Vagina (tissue), 2 donors: ENCODE data around the gene ABCA7. TPM values are rescaled to one million over a fixed set of nuclear protein-coding genes. Genes with fewer than 3 reads are reported as not detected.

Experiments used
- DNase-seq, 2 donors: peaks; one replicate each; pipeline ENCODE4 v3.0.0-alpha.2; 2017; ENCODE audit errors: extremely low spot score in 2 of 2
- H3K27ac ChIP-seq: fragments of 200-600 bp; sonication (generic); one replicate; pipeline ENCODE4 v1.5.1; 2019
- H3K27me3 ChIP-seq: fragments of 200-600 bp; sonication (generic); one replicate; pipeline ENCODE4 v1.5.1; 2019
- H3K36me3 ChIP-seq, 2 donors: fragments of 200-600 bp; sonication (generic); one replicate each; pipeline ENCODE4 v1.5.1; 2017 to 2019
- H3K4me1 ChIP-seq: fragments of 200-600 bp; sonication (generic); one replicate; pipeline ENCODE4 v1.5.1; 2019
- H3K4me3 ChIP-seq, 2 donors: fragments of 200-600 bp; sonication (generic); 1 replicate in 1 of 2; 2 replicates in 1 of 2; pipeline ENCODE4 v1.5.1; 2016 to 2019
- H3K9me3 ChIP-seq: fragments of 200-600 bp; sonication (generic); one replicate; pipeline ENCODE4 v1.5.1; 2019
- POLR2A ChIP-seq, 2 donors: fragments of 450-650 bp; IDR thresholded peaks; one replicate each; pipeline ENCODE4 v1.6.1; 2017; ENCODE audit warnings: antibody characterized with exemption in 2 of 2, mild to moderate bottlenecking in 2 of 2, moderate library complexity in 2 of 2
- POLR2AphosphoS5 ChIP-seq, 2 donors: sonication (generic); formaldehyde crosslinking; IDR thresholded peaks; one replicate each; pipeline ENCODE4 v1.9.0; 2017; ENCODE audit warnings: antibody characterized with exemption in 2 of 2, mild to moderate bottlenecking in 2 of 2, low read depth in 1 of 2; ENCODE audit not compliant: insufficient read depth in 1 of 2
- intact Hi-C: fragments of 100-400 bp; cut with DNase I; formaldehyde crosslinking; loops from one replicate; pipeline ENCODE4 v1.15.1; 2023
- total RNA-seq: library from RNA; depleted of rRNA; stranded (reverse); fragments of >200 nt; gene quantifications from one replicate; pipeline ENCODE4 v1.2.3, GENCODE V29; 2016
- TF ChIP-seq, protein P1 (sequence below), 3 experiments: fragments of 450-650 bp in 2 of 3; fragments of 200-600 bp in 1 of 3; sonication (generic) in 1 of 3; IDR thresholded peaks; one replicate each; pipeline ENCODE4 v1.5.1; 2017 to 2019; ENCODE audit warnings: antibody characterized with exemption in 3 of 3, mild to moderate bottlenecking in 2 of 3, moderate library complexity in 2 of 3

The ABCA7 gene
- total RNA-seq, 1 donor from 2014 or later: 29.5 TPM

DNA sequence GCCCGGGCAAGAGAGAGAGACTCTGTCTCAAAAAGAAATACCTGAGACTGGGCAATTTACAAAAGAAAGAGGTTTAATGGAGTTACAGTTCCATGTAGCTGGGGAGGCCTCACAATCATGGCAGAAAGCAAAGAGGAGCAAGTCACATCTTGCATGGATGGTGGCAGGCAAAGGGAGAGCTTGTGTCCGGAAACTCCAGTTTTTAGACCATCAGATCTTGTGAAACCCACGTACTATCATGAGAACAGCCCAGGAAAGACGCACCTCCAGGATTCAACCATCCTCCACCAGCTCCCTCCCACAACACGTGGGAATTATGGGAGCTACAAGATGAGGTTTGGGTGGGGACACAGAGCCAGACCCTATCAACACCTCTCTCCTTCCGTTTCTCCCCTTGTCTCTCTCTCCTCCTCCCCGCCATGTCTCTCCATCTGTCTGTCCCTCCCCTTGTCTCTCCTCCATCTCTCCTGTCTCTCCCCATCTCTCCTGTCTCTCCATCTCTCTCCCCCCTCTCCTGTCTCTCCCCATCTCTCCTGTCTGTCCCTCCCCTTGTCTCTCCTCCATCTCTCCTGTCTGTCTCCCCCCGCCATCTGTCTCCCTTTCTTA, 45.2 kb downstream of the ABCA7 start:
- no peak for DNase-seq
- H3K27me3 ChIP-seq: no peaks in the 10 kb centered on the region
- H3K9me3 ChIP-seq: no peaks in the 10 kb centered on the region
- intact Hi-C loops: no loop called here
- H3K4me1 ChIP-seq: peaks cover 21% of the 10 kb centered on the region
- no peak overlapping the region for H3K4me3 ChIP-seq
- TF ChIP-seq POLR2A (IDR thresholded peaks at IDR 0.05): no peak
- TF ChIP-seq POLR2AphosphoS5 (IDR thresholded peaks at IDR 0.05; ENCODE audit: insufficient read depth in 1 of 2, low read depth in 1 of 2): no peak
- TF ChIP-seq, protein P1, sequence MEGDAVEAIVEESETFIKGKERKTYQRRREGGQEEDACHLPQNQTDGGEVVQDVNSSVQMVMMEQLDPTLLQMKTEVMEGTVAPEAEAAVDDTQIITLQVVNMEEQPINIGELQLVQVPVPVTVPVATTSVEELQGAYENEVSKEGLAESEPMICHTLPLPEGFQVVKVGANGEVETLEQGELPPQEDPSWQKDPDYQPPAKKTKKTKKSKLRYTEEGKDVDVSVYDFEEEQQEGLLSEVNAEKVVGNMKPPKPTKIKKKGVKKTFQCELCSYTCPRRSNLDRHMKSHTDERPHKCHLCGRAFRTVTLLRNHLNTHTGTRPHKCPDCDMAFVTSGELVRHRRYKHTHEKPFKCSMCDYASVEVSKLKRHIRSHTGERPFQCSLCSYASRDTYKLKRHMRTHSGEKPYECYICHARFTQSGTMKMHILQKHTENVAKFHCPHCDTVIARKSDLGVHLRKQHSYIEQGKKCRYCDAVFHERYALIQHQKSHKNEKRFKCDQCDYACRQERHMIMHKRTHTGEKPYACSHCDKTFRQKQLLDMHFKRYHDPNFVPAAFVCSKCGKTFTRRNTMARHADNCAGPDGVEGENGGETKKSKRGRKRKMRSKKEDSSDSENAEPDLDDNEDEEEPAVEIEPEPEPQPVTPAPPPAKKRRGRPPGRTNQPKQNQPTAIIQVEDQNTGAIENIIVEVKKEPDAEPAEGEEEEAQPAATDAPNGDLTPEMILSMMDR (IDR thresholded peaks at IDR 0.05): no peak
- no peak overlapping the region for H3K27ac ChIP-seq
- H3K36me3 ChIP-seq: peaks cover 0 to 11% of the 10 kb centered on the region in 2 donors

DNA sequence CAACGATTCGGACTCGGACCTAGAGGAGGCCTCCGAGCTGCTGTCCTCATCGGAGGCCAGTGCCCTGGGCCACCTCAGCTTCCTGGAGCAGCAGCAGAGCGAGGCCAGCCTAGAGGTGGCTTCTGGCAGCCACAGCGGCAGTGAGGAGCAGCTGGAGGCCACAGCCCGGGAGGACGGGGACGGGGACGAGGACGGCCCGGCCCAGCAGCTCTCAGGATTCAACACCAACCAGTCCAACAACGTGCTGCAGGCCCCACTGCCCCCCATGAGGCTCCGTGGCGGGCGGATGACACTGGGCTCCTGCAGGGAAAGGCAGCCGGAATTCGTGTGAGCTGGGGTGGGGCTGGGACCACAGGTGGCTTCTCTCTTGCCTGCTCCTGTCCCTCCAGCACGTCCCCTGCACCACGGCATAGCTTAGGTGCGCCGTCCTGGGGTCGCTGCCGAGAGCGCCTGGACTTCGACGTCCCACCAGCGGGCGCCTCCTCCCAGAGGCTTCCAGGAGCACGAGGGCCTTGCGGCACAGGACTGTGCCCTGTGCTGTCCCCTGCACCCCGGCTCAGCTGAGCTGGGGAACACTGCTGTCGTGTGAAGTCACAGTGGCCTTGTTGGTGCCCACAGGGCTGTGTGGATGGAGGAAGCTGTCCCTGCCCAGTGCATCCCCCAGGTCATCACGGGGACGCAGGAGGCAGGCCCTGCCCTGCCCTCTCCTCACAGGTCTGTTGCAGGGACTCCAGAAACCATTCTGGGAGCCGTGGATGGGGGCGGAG, 46.0 kb downstream of the ABCA7 start:
- peaks cover 0 to 18% of the 10 kb centered on the region in 2 donors for H3K36me3 ChIP-seq
- DNase-seq: no peak
- no peaks in the 10 kb centered on the region for H3K9me3 ChIP-seq
- TF ChIP-seq, protein P1 (IDR thresholded peaks at IDR 0.05): no peak
- TF ChIP-seq POLR2AphosphoS5 (IDR thresholded peaks at IDR 0.05; ENCODE audit: insufficient read depth in 1 of 2, low read depth in 1 of 2) (no peak), POLR2A (IDR thresholded peaks at IDR 0.05) (no peak)
- intact Hi-C loops: no loop called here
- H3K27me3 ChIP-seq: no peaks in the 10 kb centered on the region
- H3K4me1 ChIP-seq: peaks cover 21% of the 10 kb centered on the region
- H3K4me3 ChIP-seq: no peak overlapping the region
- no peak overlapping the region for H3K27ac ChIP-seq

DNA sequence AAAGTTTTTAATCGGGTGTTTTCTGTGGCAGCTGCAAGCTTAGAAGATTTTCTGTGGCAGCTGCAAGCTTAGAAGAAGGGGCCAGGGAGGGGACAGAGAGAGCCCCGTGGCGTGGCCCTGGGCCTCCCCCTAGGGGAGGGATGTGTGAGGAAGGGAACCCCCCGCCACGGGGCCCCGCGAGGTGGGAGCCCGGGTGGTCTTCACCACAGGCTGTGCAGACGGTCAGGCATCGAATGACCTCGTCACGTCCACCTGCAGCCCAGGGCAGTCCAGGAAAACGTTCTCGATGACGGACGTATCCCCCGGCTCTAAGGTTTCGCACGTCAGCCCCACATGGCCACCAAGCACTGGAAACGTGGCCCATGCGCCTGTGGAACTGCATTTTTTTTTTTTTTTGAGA, 46.7 kb downstream of the ABCA7 start:
- no peak for TF ChIP-seq POLR2A (IDR thresholded peaks at IDR 0.05)
- TF ChIP-seq POLR2AphosphoS5 (IDR thresholded peaks at IDR 0.05; ENCODE audit: insufficient read depth in 1 of 2, low read depth in 1 of 2): no peak
- TF ChIP-seq, protein P1 (IDR thresholded peaks at IDR 0.05): no peak
- Histone ChIP-seq H3K27ac (no peak overlapping the region), H3K4me1 (peaks cover 21% of the 10 kb centered on the region), H3K4me3 (no peak overlapping the region), H3K27me3 (no peaks in the 10 kb centered on the region), H3K9me3 (no peaks in the 10 kb centered on the region), H3K36me3 (peaks cover 0 to 25% of the 10 kb centered on the region in 2 donors)
- DNase-seq: no peak
- intact Hi-C loops: no loop called here

DNA sequence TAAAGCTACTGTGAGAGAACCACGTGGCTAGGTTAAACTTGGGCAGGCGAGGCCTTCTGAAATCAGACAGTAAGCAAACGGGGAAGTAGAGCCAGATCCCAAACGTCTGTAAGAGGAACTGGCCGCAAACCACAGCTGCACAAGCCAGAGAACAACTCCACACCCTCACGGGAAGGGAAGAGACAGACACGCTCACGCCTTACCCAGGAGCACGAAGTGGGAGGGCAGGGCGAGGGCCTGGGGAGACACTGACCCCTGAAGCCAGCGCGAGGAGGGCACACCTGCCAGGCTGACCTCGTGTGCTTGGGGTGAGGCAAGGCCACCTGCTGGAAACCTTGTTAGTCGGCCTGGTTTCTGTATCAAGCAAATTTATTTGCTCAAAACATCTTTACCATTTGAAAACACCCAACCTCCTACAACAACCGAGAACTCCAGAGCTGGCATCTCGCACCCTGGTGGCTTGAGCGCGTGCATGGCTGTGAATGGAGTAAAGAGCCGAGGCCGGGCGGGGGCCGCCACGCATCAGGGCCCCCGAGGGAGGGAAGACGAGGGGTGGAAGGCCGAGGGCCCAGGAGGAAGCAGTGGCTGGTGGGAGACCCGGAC, 48.0 kb downstream of the ABCA7 start:
- Histone ChIP-seq H3K36me3 (peaks cover 0 to 31% of the 10 kb centered on the region in 2 donors), H3K4me3 (no peak overlapping the region), H3K4me1 (peaks cover 9% of the 10 kb centered on the region), H3K27me3 (no peaks in the 10 kb centered on the region), H3K27ac (no peak overlapping the region), H3K9me3 (no peaks in the 10 kb centered on the region)
- intact Hi-C loops: no loop called here
- DNase-seq: no peak
- TF ChIP-seq POLR2A (IDR thresholded peaks at IDR 0.05) (no peak), POLR2AphosphoS5 (IDR thresholded peaks at IDR 0.05; ENCODE audit: insufficient read depth in 1 of 2, low read depth in 1 of 2) (peak in 1 of 2 donors; percentile 14)

DNA sequence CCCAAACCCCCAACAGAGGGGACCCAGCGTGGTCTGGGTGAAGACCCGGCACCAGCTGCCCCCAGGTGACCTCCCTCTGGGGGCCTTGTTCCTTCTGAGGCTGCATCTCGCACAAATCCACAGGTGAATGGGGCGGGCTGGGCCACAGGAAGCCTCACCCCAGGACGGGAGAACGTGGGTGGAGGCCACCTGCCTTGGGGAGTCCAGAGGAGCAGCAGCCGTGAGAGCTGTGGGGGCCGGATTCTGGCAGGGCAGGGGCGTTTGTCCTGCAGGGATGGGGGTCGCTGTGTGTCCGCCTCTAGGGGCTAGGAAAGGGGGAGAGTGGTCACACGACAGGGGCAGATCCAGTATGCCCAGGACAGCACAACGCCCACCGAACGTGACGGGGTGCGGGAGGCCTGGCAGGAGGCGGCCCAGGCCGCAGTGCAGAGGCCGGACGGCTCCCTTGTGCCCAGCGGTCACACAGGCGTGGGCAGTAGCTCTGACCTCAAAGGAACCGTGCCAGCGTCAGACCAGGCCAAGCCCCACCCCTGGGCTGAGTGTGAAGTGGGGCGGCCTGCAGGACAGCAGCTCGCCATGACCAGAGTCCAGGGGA, 48.6 kb downstream of the ABCA7 start:
- DNase-seq: no peak
- Histone ChIP-seq H3K9me3 (no peaks in the 10 kb centered on the region), H3K27me3 (no peaks in the 10 kb centered on the region), H3K27ac (no peak overlapping the region), H3K4me3 (no peak overlapping the region), H3K36me3 (peaks cover 0 to 31% of the 10 kb centered on the region in 2 donors), H3K4me1 (peaks cover 13% of the 10 kb centered on the region)
- TF ChIP-seq, protein P1 (IDR thresholded peaks at IDR 0.05): no peak
- TF ChIP-seq POLR2AphosphoS5 (IDR thresholded peaks at IDR 0.05; ENCODE audit: insufficient read depth in 1 of 2, low read depth in 1 of 2) (no peak), POLR2A (IDR thresholded peaks at IDR 0.05) (no peak)
- intact Hi-C loops: no loop called here
